GM21528 (cell line): ENCODE data around the gene SLC2A1.

Experiments used
- ATAC-seq: cut with Tn5 transposase; IDR thresholded peaks from one replicate; pipeline ENCODE4 v1.9.1; 2021; ENCODE audit warnings: mild to moderate bottlenecking, moderate library complexity; ENCODE audit not compliant: unreplicated experiment, low FRiP score

The SLC2A1 gene

DNA sequence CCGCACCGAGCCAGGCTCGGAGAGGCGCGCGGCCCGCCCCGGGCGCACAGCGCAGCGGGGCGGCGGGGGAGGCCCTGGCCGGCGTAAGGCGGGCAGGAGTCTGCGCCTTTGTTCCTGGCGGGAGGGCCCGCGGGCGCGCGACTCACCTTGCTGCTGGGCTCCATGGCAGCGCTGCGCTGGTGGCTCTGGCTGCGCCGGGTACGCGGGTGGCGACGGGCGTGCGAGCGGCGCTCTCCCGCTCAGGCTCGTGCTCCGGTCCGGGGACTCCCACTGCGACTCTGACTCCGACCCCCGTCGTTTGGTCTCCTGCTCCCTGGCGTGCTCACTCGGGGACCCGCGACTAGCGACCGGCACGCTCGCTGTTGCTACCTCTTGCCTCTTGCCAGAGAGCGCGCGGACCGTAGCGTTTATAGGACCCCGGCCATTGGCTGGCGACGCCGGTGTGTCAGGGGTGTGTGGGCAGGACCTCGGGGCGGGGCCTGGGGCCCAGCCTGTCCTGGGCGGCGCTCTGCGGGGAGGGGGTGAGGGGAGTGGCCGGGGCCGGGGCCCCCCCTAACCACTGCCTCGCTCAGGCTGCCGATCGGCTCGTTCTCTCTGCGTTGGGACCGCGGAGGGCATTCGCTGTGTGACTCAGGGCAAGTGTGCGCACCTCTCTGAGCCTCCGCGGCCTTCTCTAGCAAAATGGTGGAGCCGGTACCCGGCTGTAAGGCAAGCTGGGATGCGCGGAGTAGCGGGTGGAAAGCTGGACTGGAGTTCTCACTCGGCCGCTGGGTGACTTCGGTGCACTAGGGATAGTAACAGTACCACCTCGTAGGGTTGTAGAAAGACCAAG is at the start of gene SLC2A1:
TSS of gene SLC2A1 (minus strand) at position 381 of the 832 bp plus-strand sequence. CDS start at position 164, 217 bp downstream.
- peak; percentile 80 for ATAC-seq

DNA sequence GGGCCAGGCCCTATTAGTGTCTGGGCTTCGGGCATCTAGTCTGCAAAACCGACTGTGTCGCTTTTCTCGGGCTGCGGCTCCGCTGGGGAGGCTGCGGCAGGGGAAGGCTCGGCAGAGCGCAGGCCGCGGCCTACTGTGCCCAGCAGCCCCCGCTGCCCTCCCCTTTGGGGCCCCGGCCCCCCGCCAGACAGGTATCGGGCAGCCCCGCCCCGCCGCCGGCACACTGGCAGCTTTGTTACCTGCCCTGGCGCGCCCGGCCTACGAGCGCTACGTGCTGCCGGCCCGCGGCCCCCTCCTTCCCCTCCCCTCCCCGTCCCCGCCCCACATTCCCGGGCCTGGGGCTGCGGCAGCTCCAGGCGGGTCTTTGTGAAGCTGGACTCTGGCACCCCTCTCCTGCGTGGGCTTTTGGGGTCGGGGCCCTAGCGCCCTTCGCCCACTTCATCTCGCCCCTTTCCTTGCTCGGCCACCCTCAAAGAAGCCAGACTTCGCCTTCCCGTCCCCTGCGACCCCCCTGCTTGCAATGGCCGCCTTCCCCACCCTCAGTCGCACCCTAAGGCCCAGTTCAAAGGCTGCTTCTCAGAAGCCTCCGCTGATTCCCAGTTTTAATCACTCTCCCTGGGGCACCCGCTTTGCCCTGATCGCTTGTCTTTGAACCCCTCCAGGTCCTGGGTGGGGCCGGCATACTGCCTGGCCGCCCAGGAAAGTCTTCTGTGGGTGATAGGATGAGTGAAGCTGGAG is 48.9 kb upstream of the SLC2A1 start:
- no peak for ATAC-seq

DNA sequence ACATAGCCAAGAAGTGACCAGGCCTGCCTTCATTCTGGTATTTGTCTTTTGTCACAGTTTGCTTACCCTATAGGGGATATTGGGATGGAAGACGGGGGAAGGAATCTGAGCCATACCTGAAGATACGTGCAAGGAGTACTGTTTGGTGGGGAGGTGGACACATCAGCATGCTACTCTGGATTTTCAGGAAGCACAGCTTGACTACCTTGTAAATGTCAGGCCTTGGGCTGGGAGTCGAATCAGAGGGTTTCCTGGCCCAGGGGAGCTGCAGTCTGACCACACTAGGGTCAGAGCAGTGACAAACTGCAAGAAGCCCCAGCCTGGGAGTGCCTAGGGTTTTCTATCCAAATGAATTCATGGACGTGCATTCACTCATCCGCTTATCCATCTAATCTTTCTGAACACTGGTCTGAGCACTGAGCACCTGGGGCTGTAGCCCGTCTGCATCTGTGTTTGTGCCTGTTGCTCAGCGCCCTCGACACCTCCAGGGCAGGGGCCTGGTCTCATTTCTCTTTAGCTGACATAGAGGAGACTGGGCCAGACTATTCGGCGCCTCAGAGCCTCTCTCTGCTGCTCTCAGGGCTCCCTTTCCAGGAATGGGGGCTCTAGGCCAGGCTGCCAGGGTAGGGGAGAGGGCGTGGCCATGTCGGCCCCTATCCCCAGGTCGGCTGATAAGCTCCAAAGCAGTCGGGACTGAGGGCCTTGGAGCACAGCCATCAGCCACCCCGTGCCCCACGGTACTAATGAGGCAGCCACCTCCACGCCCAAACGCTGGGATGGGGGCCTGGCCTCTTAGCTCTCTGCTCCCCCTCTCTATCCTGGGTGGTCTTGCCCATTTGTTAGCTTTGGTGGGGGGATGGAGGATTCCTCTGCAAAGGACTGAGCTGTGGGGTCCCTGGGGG is 47.0 kb upstream of the SLC2A1 start:
- no peak for ATAC-seq

GRCh38 chr1:43004587-43005459 is 46.2 kb upstream of the SLC2A1 start:
- no peak for ATAC-seq

GRCh38 chr1:43002766-43003165 is 44.1 kb upstream of the SLC2A1 start:
- no peak for ATAC-seq

DNA sequence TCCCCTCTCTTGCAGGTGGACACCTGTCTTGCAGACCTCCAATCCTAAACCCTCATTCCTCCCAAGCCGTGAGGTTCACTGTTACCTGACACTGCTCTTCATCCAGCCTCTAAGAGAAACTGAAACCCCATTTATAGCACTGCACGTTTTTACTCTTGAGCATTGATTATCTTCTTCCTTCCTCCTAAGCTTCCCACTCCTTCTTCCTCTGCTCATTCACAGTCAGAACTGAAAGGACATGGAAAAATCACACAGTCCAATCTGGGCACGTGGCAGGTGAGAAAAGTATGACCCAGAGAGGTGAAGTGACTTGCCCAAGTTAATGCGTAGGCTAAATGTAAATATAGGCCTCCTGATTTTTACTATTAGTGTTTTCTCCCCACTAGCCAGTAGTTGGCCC is 43.4 kb upstream of the SLC2A1 start:
- no peak for ATAC-seq

DNA sequence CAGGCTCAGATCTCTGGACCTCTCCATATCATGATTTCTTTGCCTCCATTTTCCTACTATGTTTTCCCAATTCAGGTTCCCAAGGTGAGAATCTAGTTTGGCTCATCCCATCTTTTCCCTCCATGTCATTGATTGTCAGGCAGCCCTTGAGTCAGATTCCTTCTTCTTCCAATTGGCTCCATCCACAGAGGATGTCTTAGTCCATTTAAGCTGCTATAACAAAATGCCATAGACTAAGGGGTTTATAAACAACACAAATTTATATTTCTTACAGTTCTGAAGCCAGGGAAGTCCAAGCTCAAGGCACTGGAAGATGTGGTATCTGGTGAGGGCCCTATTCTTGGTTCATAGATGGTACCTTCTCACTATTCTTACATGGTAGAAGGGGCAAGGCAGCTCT is 42.8 kb upstream of the SLC2A1 start:
- no peak for ATAC-seq

DNA sequence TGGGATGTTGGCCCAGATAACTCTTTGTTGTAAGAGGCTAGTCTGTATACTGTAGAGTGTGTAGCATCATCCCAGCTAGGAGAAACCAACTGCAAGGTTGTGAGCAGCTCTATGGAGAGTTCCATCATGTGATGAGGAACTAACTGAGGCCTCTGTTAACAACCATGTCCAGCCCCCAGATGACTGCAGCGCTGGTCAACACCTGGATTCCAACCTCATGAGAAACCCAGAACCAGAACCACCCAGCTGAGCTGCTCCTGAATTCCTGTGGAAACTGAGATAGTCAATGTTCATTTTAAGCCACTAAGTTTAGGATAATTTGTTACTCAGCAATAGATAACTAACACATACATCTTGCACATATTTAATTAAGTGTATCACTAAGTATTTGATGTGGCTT is 41.6 kb upstream of the SLC2A1 start:
- no peak for ATAC-seq

GRCh38 chr1:42999308-42999707 is 40.6 kb upstream of the SLC2A1 start:
- ATAC-seq: no peak

DNA sequence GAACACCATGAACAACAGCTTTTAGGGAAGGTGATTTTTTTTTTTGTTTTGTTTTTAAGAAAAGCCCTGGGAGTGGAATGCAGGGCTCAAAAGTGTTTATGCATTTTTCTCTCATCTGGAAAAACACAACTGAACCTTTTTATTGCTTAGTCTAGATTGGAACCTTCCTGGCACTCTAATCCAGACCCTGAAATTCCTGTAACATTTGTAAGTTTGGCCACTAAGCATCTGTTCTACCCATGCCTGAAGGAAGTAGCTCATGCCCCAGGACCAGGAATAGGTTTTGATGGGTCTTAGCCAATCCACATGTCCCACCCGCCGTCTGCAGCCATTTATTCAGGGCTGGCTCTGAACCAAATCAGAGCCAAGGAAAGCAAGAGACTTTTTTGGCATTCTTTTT is 39.7 kb upstream of the SLC2A1 start:
- no peak for ATAC-seq

GRCh38 chr1:42996384-42996970 is 37.8 kb upstream of the SLC2A1 start:
- ATAC-seq: no peak

GRCh38 chr1:42993502-42994136 is 35.0 kb upstream of the SLC2A1 start:
- no peak for ATAC-seq

GRCh38 chr1:42992054-42992571 is 33.4 kb upstream of the SLC2A1 start:
- no peak for ATAC-seq

DNA sequence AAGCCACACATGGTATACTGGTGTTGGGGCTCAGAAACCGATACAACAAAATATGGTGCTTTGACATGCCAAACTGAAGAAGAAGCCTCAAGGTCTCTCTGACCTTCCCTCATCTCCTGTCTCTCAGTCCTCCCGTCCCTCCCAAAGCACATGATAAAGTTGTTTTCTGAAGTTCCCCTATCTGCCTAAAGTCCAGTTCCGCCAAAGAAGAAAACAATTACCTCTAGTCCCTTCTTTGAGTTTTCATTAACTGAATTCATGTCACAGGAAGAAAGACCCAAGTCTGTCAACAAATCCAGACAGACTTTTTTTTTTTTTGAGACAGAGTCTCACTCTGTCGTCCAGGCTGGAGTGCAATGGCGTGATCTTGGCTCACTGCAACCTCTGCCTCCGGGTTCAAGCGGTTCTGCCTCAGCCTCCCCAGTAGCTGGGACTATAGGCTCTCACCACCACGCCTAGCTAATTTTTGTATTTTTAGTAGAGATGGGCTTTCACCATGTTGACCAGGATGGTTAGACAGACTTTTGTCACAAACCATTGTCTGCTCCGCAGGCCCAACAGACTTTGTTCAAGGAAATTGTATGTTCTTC is 32.2 kb upstream of the SLC2A1 start:
- ATAC-seq: no peak

GRCh38 chr1:42983693-42984092 is 25.0 kb upstream of the SLC2A1 start:
- no peak for ATAC-seq

DNA sequence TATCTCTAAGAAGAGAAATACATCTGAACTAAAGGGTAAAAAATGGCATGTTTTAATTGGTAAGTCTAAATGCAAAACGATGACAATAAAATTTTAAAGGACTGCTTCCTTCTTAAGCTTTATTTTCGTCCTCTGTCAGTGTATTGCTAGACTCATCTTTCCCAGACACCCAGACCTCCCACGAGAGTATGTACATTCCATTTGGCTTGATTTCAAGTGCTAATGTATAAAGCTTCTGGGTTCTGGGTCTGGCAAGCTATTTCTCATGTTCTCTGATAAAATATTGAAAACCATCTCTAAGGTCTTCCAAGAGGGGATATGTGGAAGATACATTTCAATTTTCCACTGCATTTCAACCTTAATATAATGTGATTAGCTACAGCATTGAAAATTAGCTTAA is 24.6 kb upstream of the SLC2A1 start:
- ATAC-seq: no peak

DNA sequence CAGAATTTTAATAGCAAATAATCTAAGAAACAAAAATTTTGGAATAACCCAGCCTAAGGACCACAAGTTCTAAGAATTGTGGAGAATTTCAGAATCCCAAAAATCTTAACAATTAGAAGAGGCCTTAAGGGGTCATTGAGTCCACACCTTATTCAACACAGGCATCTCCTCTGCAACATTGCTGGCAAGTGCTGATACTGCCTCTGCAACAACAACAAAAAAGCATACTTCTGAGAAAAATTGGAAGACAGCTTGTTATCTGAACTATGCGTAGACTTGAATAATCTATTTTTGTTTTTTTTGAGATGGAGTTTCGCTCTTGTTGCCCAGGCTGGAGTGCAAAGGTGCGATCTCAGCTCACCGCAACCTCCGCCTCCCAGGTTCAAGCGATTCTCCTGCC is 24.0 kb upstream of the SLC2A1 start:
- ATAC-seq: no peak

GRCh38 chr1:42981871-42982270 is 23.2 kb upstream of the SLC2A1 start:
- ATAC-seq: no peak
